Spleen (tissue), 7 donors: ENCODE measurements around the gene UNC119.

ENCODE experiments used
- POLR2A ChIP-seq, 3 donors: fragments of 450-650 bp; IDR thresholded peaks; one replicate each; pipeline ENCODE4 v1.5.1; 2017; ENCODE audit warnings: antibody characterized with exemption in 3 of 3, mild to moderate bottlenecking in 1 of 3
- POLR2AphosphoS5 ChIP-seq, 3 donors: sonication (generic); formaldehyde crosslinking; IDR thresholded peaks; one replicate each; pipeline ENCODE4 v1.5.1; 2017; ENCODE audit warnings: antibody characterized with exemption in 3 of 3
- TF ChIP-seq, protein P1 (sequence below), 11 experiments: fragments of 200-600 bp in 7 of 11; fragments of 450-650 bp in 4 of 11; sonication (generic) in 4 of 11; IDR thresholded peaks in 8 of 11; conservative IDR thresholded peaks in 3 of 11; 1 replicate in 7 of 11; 2 replicates in 4 of 11; pipeline versions ENCODE4 v1.4.0 to v1.8.0; 2016 to 2021; ENCODE audit warnings: antibody characterized with exemption in 11 of 11, inconsistent platforms in 4 of 11, mild to moderate bottlenecking in 1 of 11
- donor health status: DM: no; HTN: no; CAD: no; lungs with moderate emphysema.
- donor health status: DM: no; HTN: no; CAD: no.
- donor health status: DM: no; HTN: no; CAD: no.

DNA sequence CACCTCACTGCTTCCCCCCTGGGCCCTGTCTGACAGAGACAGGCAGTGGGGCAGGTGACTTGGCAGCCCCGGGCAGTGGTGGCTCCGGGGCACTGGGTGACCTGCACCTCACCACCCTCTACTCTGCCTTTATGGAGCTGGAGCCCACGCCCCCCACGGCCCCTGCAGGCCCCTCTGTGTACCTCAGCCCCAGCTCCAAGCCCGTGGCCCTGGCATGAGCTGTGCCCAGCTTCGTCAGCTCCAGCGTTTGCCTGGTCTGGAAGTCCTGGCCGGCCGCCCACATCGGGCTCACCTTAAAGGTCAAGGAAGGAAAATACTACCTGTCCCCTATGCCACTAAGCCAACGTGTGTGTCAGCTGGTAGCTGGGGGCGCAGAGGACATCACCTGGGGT is 15.2 kb downstream of the UNC119 start:
- TF ChIP-seq, protein P1, sequence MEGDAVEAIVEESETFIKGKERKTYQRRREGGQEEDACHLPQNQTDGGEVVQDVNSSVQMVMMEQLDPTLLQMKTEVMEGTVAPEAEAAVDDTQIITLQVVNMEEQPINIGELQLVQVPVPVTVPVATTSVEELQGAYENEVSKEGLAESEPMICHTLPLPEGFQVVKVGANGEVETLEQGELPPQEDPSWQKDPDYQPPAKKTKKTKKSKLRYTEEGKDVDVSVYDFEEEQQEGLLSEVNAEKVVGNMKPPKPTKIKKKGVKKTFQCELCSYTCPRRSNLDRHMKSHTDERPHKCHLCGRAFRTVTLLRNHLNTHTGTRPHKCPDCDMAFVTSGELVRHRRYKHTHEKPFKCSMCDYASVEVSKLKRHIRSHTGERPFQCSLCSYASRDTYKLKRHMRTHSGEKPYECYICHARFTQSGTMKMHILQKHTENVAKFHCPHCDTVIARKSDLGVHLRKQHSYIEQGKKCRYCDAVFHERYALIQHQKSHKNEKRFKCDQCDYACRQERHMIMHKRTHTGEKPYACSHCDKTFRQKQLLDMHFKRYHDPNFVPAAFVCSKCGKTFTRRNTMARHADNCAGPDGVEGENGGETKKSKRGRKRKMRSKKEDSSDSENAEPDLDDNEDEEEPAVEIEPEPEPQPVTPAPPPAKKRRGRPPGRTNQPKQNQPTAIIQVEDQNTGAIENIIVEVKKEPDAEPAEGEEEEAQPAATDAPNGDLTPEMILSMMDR (IDR thresholded peaks at IDR 0.05 in 8 of 11, conservative IDR thresholded peaks at IDR 0.05 in 3 of 11) = no peak
- no peak for TF ChIP-seq POLR2A (IDR thresholded peaks at IDR 0.05)
- TF ChIP-seq POLR2AphosphoS5 (IDR thresholded peaks at IDR 0.05) = no peak
